H1 (cell line): ENCODE results near the gene HES2.

Source experiments
- EP300 ChIP-seq, 2 experiments: IDR thresholded peaks; 1 replicate in 1 of 2; 2 replicates in 1 of 2; pipeline ENCODE4 v1.6.1; 2011 to 2012; ENCODE audit warnings: low read depth in 2 of 2, low read length in 2 of 2, mild to moderate bottlenecking in 2 of 2, borderline replicate concordance in 1 of 2, inconsistent platforms in 1 of 2, moderate library complexity in 1 of 2
- HDAC2 ChIP-seq, 2 experiments: fragments of 300-600 bp in 1 of 2; sonication (generic) in 1 of 2; IDR thresholded peaks; 2 replicates each; pipeline ENCODE4 v1.6.1; 2011 to 2012; ENCODE audit warnings: low read depth in 2 of 2, low read length in 2 of 2, mild to moderate bottlenecking in 2 of 2, moderate library complexity in 2 of 2, borderline replicate concordance in 1 of 2, inconsistent platforms in 1 of 2
- KDM5A ChIP-seq: fragments of 200-600 bp; IDR thresholded peaks from 2 replicates; pipeline ENCODE4 v1.7.1; 2012; ENCODE audit warnings: mild to moderate bottlenecking, low read length, inconsistent platforms, mixed read lengths
- TF ChIP-seq, protein P1 (sequence below): IDR thresholded peaks from 2 replicates; pipeline ENCODE4 v1.6.1; 2011; ENCODE audit warnings: low read depth, mild to moderate bottlenecking, low read length; ENCODE audit not compliant: insufficient read depth

DNA sequence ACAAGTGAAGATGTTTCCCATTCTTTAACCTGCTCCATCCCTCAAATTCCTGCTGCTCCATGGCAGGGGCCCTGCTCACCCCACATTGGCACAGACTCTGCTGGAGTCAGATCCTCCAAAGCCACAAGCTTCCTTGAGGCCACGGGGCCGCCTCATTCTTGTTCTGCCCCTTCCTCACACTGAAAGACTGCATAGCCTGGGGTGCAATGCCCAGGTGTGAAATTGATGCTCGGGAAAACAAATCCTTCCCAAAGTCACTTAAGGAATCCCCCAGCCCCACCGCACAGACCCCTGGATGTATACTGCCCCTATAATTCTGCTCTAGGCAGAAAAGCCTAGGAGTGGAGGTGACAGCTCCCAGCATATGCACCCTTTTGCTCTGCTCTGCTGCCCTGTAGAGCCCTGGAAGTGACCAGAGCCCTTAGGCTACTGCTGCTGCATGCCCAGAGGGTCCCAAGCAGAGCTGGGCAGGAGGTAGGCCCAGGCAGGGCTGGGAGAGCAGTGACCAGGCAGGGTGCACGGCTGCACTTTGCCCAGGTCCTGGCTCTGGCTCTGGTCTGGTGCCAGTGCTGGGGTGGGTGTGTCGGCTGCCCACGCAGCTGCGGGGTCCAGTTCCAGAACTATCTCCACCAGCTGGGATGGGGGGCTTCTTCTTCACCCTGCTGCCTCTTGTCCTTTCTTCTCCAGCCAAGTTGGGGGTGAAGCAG lies 1.6 kb downstream of the HES2 start:
- TF ChIP-seq, protein P1, sequence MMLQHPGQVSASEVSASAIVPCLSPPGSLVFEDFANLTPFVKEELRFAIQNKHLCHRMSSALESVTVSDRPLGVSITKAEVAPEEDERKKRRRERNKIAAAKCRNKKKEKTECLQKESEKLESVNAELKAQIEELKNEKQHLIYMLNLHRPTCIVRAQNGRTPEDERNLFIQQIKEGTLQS: no peak
- no peak for TF ChIP-seq KDM5A
- TF ChIP-seq HDAC2 (IDR thresholded peaks at IDR 0.05; ENCODE audit: borderline replicate concordance in 1 of 2, low read depth in 2 of 2, low read length in 2 of 2): no peak
- no peak for TF ChIP-seq EP300 (IDR thresholded peaks at IDR 0.05; ENCODE audit: borderline replicate concordance in 1 of 2, low read depth in 2 of 2, low read length in 2 of 2)
